Stimulated activated naive CD8-positive, alpha-beta T cell treated with anti-CD3 and anti-CD28 coated beads, Interleukin-15, amount 100 ng/mL, for 72 hours (primary cell): ENCODE data around the gene VBP1.
"Not testable (repeated sequence)": the region's sequence is repeated elsewhere in the genome, so short reads cannot be mapped to it uniquely, and the experiment has no call there.

Experiments used
- ATAC-seq: fragments of 150-1000 bp; cut with Tn5 transposase; 2 replicates; pipeline ENCODE4 v1.10.0; 2021; ENCODE audit warnings: mild to moderate bottlenecking, moderate library complexity
- DNase-seq, 2 donors: peaks; one replicate each; pipeline ENCODE4 v3.0.0; 2021 to 2022
- H3K27ac Mint-ChIP-seq, 2 donors: one replicate each; pipeline ENCODE4 v1.8.0; 2022; ENCODE audit warnings: mild to moderate bottlenecking in 2 of 2, mixed read lengths in 2 of 2, moderate library complexity in 2 of 2
- H3K27me3 Mint-ChIP-seq: one replicate; pipeline ENCODE4 v1.8.0; 2022; ENCODE audit warnings: mixed read lengths
- H3K4me1 Mint-ChIP-seq: one replicate; pipeline ENCODE4 v1.8.0; 2022; ENCODE audit warnings: mild to moderate bottlenecking, mixed read lengths
- H3K4me3 Mint-ChIP-seq, 2 donors: one replicate each; pipeline ENCODE4 v1.8.0; 2022; ENCODE audit warnings: mild to moderate bottlenecking in 2 of 2, mixed read lengths in 2 of 2, moderate library complexity in 1 of 2
- H3K9me3 Mint-ChIP-seq, 2 donors: one replicate each; pipeline ENCODE4 v1.8.0; 2022; ENCODE audit warnings: mixed read lengths in 2 of 2

VBP1 gene

DNA sequence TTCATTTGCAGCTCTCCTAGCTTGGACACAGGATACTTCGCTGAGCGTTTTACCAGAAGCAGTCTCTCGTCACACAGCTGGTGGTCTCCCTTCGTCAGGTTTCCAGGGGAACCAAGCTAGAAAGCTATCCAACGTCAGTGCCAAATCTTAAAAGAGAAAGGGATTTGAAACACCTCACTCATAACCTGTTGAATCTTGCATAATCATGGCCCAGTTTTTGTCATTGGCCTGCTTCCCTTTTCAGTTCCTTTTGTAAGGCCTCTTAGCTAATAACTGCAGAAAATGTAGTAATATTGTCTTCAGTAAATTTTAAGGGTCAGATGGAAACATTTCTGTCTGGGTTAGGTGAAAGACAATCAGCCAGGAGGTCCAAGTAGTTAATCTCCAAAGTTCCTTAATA, 26.0 kb downstream of the VBP1 start:
- DNase-seq: no peak
- Mint-ChIP-seq H3K9me3 (no peaks in the 10 kb centered on the region), H3K27me3 (no peaks in the 10 kb centered on the region), H3K4me1 (no peaks in the 10 kb centered on the region), H3K27ac (no peak overlapping the region), H3K4me3 (no peak overlapping the region)
- no peak for ATAC-seq

DNA sequence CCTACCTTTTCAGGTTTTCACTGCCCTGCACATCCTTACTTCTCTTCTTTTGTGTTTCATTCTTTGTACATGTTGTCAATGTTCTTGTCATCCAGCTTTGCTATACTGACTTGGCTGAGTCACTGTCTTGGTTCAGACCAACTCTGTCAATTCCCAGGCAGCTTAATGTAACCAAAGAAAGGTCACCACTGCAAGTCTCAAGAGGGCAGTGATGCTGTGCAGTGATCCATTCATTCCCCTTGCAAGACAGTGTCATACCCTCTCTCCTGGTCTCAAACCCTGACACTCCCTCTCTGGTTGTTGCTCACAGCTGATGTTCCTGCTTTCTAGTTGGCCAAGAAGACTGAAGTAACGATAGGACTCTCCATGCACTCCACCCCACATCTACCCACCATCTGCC, 30.5 kb downstream of the VBP1 start:
- Mint-ChIP-seq H3K27ac (no peak overlapping the region), H3K4me3 (no peak overlapping the region), H3K4me1 (no peaks in the 10 kb centered on the region), H3K9me3 (no peaks in the 10 kb centered on the region), H3K27me3 (no peaks in the 10 kb centered on the region)
- ATAC-seq (no peak), DNase-seq (no peak)

DNA sequence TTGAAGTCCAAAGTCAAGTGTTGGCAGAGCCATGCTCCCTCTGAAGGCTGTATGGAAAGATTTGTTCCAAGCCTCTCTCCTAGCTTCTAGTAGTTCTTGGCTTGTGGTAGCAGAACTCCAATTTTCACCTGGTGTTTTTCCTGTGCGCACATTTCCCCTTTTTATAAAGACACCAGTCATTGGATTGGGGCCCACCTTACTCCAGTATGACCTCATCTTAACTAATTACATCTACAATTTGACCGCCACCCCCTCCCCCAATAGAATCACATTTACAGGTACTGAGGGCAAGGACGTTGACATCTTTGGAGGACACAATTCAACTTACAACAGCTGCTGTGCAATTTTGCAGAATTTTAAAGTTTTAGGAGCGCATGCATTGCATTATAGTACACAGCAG, 31.2 kb downstream of the VBP1 start:
- no peaks in the 10 kb centered on the region for H3K9me3 Mint-ChIP-seq
- no peaks in the 10 kb centered on the region for H3K27me3 Mint-ChIP-seq
- no peak overlapping the region for H3K27ac Mint-ChIP-seq
- ATAC-seq: no peak
- DNase-seq: no peak
- H3K4me3 Mint-ChIP-seq: no peak overlapping the region
- H3K4me1 Mint-ChIP-seq: no peaks in the 10 kb centered on the region

DNA sequence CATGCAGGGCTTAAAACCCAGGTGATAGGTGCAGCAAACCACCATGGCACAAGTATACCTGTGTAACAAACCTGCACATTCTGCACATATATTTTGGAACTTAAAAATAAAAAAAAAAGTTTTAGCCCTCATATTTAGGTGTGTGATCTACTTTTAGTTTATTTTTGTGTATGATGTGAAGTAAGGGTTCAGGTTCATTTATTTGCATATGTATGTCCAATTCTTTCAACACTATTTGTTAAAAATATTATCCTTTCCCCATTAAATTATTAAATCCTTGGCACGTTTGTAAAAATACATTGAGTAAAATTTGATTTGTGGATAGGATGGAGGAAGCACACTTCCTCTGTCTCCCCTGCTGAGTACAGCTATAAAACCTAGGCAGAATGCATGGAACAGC, 35.1 kb downstream of the VBP1 start:
- Mint-ChIP-seq H3K4me1 (no peaks in the 10 kb centered on the region), H3K4me3 (no peak overlapping the region), H3K27me3 (no peaks in the 10 kb centered on the region), H3K9me3 (no peaks in the 10 kb centered on the region), H3K27ac (no peak overlapping the region)
- no peak for DNase-seq
- ATAC-seq: no peak

DNA sequence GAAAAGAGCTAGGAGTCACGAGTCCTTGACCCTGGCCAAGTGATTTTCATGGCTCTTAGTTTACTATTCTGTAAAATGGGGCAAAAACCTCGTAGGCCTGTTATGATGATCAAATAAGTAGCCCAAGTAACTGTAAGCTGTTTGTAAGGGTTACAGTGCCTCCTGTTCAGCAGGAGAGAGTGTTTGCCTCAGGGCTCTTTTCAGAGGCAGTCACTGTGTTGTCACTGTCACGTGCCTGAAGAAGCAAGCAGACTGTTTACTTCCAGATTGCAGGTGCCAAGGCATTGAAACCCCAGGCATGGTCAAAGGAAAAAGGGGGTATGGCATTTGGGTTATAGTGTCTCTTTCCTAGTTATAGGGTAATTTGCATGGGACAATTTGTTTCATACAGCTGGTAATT, 43.5 kb downstream of the VBP1 start:
- Mint-ChIP-seq H3K9me3 (no peaks in the 10 kb centered on the region), H3K27me3 (no peaks in the 10 kb centered on the region), H3K4me3 (no peak overlapping the region), H3K27ac (no peak overlapping the region), H3K4me1 (peaks cover 7% of the 10 kb centered on the region)
- no peak for DNase-seq
- no peak for ATAC-seq

DNA sequence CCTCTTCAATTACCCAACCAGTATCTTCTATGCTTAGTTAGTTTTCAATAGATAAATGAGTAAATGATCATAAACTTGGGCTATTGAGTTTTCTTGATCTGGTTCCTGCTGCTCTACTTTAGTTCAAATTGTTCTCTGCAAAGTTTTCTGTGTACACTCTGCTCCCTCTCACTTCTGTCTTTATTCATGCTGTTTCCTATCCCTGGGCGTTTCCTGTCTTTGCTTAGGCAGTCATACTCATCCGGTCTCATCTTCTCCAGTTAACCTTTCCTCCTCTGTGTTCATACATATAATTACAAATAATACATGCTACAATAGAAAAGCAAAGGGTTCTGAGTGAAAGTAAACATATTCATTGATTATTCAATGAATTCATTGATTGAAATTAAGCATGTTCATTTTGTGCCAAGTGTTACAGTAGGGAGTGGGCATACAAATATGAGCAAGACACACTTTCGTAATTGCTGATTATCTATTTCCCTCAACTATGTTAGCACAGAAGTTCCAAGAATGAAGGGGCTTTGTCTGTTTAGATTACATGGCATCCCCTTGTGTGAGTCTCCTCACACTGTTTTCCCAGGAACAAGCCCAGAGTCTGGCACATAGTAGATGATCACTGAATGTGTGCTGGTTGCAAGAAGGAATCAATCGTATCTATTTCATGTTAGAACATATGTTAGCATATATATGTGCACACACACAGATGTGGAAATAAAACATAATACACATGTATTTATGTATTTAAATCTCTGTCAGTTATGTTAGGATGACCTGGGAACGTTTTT, 46.9 kb downstream of the VBP1 start:
- peaks cover 7% of the 10 kb centered on the region for H3K4me1 Mint-ChIP-seq
- DNase-seq (no peak), ATAC-seq (peak; percentile 43)
- no peaks in the 10 kb centered on the region for H3K27me3 Mint-ChIP-seq
- no peaks in the 10 kb centered on the region for H3K9me3 Mint-ChIP-seq
- H3K4me3 Mint-ChIP-seq: peak overlapping the region; percentile 79 to 96
- peak overlapping the region; percentile 97 to 99 for H3K27ac Mint-ChIP-seq

DNA sequence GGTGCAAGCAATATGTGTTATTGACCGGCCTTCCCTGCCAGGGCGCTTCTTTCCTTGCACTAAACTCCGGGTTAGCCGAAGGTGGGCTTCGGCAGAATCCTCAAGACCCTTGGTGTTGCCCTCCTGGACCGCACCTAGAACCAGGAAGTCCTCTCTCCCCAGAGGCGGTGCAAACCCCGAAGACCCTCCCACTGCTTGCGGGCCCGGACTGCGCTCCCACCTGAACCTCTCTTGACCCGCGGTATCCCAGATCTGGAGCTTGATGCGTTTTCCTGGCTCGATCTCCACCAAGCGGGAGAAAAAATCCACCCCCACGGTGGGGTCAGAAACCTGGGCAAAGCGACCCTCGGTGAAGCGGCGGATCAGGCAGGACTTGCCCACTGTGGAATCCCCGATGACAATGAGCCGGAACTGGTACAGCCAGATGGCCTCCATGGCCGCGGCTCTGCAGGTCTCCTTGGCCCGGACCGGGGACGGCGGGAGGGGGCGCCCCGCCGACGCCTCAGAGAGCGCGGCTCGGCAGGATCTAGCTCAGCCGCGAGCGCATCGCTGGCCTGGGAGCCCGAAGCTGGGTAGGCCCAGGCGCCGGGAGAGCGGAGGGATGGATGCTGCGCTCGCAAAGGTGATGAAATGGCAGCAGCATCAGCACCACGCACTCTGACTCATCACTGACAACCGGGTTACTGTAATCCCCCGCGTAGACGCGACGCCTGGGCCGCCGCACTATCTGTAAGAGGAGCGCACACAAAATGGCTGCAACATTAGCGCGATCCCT, 47.8 kb downstream of the VBP1 start, which contains the start of gene RAB39B:
Gene RAB39B, minus strand, starts transcription at position 638 of the 775 bp plus-strand sequence. Its CDS starts 203 bp downstream, at position 435.
- no peaks in the 10 kb centered on the region for H3K9me3 Mint-ChIP-seq
- peak within 1 kb of the TSS; percentile 79 to 96 for H3K4me3 Mint-ChIP-seq
- peak within 1 kb of the TSS; percentile 97 to 99 for H3K27ac Mint-ChIP-seq
- H3K4me1 Mint-ChIP-seq: peaks cover 7% of the 10 kb centered on the region
- H3K27me3 Mint-ChIP-seq: no peaks in the 10 kb centered on the region
- ATAC-seq (peak; percentile 98), DNase-seq (peak; percentile 69 to 83)

DNA sequence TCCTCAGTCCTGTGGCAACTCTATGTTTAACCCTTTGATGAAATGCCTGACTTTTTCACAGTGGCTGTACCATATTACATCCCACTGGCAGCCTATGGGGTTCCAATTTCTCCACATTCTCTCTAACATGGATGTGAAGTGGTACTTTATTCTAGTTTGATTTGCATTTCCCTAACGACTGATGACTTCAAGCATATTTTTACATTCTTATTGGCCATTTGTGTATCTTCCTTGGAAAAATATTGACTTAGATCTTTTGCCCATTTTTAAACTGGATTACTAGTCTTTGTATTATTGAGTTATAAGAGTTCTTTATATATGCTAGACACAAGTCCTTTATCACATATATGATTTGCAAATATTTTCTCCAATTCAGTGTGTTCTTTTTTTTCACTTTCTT, 50.2 kb downstream of the VBP1 start:
- DNase-seq (no peak), ATAC-seq (no peak)
- Mint-ChIP-seq H3K27me3 (no peaks in the 10 kb centered on the region), H3K4me1 (no peaks in the 10 kb centered on the region), H3K27ac (no peak overlapping the region), H3K9me3 (peaks cover 0 to 2% of the 10 kb centered on the region in 2 donors), H3K4me3 (no peak overlapping the region)

DNA sequence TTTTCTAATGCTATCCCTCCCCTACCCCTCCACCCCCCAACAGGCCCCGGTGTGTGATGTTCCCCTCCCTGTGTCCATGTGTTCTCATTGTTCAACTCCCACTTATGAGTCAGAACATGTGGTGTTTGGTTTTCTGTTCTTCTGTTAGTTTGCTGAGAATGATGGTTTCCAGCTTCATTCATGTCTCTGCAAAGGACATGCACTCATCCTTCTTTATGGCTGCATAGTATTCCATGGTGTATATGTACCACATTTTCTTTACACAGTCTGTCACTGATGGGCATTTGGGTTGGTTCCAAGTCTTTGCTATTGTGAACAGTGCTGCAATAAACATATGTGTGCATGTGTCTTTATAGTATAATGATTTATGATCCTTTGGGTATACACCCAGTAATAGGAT, 51.7 kb downstream of the VBP1 start:
- not testable (repeated sequence) for H3K4me3 Mint-ChIP-seq, H3K9me3 Mint-ChIP-seq, ATAC-seq, H3K27ac Mint-ChIP-seq, DNase-seq, H3K4me1 Mint-ChIP-seq, H3K27me3 Mint-ChIP-seq

DNA sequence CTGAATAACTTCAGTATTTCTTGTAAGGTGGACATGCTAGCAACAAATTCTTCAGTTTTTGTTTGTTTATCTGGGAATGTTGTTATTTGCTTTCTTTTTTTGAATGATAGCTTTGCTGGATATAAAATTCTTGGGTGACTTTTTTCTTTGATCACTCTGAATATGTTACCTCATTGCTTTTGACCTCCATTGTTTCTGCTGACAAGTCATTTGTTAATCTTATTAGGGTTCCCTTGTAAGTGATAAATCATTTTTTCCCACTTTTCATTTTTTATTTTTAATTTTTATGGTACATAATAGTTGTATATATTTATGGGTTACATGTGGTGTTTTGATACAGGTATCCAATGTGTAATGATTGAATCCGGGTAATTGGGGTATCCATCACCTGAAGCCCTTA, 54.7 kb downstream of the VBP1 start:
- Mint-ChIP-seq H3K4me3 (no peak overlapping the region), H3K27me3 (no peaks in the 10 kb centered on the region), H3K4me1 (no peaks in the 10 kb centered on the region), H3K27ac (no peak overlapping the region), H3K9me3 (peaks cover 0 to 4% of the 10 kb centered on the region in 2 donors)
- ATAC-seq: no peak
- no peak for DNase-seq

DNA sequence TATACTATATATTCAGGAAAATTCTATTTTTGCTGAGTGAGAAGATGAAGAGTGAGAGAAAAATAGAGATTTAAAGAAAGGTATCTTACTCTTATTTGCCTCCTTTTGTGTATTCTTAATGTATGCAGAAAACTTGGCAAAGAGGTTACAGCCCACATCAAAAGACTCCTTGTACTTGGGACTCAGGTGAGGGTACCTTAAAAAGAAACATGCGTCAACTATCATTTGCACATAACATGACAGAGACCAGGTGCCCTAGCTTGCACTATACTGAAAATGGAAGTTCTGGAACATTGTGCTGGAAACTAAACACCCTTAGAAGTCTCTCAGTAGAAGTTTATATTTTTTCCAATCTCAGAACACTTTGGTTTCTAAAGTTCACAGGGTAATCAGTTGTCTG, 63.6 kb downstream of the VBP1 start:
- DNase-seq (no peak), ATAC-seq (no peak)
- Mint-ChIP-seq H3K9me3 (no peaks in the 10 kb centered on the region), H3K27me3 (no peaks in the 10 kb centered on the region), H3K4me1 (peaks cover 21% of the 10 kb centered on the region), H3K4me3 (no peak overlapping the region), H3K27ac (no peak overlapping the region)
